ENCODE results near the gene YEATS4.

YEATS4 gene

DNA sequence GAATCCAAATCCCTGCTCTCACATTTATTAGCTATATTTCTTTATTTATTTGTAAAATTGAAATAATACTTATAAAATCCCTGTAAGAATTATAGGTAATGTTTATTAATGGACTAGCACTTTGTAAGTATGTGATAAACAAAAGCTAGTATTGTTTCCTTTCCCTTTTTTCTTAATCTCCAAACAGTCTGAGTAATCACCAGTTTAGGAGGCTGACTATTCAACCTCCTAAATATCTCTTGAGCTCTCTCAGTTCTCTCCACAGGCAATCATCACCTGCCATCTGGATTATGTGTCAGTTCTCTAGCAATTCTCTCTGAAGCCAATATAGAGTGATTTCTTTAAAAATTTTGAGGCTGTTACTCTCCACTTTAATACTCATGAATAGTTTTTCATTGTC lies 20.6 kb upstream of the YEATS4 start:
- no peak for DNase-seq

DNA sequence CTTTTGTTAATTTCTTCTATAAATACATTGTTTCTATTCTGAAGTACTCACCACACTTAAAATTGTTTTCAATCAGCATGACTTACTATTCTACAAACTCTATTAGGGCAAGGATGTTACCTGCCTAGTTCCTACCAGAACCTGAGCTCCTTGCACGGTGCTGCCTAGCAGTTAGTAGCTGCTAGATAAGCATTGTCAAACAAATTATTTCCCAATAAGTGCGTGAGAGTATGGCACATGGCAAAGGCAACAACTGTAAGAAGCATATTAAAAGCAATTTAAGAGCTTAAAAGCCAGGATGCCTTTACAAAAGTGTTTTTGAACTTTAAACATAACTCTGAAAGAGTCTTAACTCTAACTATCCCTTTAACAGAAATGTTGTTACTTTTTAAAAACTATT lies 19.5 kb upstream of the YEATS4 start:
- DNase-seq: no peak

DNA sequence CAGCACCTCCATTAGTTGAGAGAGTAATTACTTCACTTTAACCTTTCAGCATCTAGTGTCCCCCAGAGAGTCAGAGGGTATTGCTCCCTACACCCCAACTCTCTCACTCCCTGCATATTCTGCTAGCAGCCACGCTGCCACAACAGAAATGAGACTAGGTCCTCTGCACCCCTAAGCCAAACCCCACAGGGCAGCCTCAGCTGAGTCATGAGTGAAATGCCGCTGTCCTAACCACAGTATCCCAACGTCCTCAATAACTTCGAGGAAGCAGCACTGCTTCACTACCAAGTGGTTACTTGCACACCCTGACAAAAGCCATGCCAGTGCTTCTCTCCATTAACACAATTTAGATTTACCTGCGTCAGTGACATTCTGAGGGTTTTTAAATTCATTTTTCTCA lies 18.2 kb upstream of the YEATS4 start:
- no peak for DNase-seq

DNA sequence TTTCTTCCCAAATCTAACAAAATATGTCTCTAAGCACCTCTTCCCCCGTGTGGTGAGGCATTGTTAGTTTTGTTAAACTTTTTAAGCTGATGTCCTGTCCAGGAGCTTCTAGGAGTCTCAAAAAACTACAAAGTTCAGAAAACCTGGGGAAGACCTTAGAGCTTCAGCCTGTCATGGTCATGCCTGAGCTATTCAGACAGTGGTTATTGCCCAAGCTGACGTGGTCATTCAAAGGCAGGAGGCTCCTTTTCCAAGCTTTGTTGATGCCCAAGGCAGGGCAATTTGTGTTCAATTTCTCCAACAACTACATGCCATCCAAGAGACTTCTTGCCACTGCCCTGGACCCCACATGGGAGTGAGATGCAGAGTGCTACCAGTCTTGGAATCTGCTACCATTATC lies 17.1 kb upstream of the YEATS4 start:
- no peak for DNase-seq

DNA sequence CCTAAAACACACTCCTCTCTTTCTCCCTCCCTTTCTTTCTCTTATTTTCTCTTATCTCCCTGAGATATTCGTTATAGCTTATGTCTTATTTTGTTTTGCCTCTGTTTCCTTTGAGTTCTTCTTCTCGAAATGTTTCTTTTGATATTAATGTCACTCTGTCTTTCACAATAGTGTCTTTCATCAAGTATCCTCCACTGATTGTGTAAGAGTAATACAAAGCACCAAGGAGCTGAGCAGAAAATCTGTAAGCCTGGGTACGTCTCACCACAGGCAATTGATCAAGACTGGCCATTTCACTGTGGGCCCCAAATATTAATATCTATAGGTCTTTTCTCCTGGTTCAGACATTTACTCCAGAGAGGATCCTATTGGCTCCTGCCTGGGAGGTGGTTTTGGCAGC lies 16.2 kb upstream of the YEATS4 start:
- DNase-seq: no peak

DNA sequence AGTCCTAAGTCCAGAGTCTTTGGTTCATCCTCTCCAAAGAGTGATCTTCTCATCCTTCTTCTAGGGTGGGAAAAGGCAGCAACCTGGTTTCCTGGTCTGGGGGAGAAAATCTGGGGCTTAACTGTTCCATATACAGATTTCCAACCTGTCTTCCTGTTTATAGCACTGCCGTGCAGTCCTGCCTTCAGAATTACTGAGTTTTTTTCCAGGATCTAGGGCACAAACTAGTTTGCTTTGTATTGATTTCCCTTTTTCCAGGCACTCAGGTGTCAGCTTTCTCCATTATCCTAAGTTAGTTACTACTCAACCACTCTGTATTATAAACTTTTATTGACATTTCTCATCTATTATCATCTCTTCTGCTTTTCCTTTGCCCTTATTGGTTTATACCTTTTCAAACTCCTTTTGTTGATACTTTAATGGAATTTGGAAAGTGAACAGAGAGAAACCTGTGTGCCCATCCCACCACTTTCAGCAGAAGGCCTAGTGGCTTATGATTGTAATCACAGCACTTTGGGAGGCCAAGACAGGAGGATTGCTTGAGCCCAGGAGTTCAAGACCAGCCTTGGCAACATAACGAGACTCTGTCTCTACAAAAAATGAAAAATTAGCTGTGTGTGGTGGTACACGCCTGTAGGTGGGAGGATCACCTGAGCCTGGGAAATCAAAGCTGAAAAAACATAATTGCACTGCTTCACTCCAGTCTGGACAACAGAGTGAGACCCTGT lies 15.5 kb upstream of the YEATS4 start:
- DNase-seq: no peak

DNA sequence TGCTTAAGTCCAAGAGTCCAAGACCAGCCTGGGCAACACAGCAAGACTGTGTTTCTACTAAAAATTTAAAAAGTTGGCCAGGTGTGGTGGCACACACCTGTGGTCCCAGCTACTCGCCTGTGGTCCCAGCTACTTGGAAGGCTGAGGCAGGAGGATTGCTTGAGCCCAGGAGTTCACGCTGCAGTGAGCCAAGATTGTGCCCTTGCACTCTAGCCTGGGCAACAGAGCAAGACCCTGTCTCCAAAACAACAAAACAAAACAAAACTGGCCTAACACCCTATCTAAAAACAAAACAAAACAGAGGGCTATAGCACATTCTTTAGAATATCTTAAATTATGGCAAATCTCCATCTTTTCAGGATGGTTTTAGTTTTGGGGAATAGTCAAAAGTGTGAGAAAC lies 14.5 kb upstream of the YEATS4 start:
- no peak for DNase-seq

DNA sequence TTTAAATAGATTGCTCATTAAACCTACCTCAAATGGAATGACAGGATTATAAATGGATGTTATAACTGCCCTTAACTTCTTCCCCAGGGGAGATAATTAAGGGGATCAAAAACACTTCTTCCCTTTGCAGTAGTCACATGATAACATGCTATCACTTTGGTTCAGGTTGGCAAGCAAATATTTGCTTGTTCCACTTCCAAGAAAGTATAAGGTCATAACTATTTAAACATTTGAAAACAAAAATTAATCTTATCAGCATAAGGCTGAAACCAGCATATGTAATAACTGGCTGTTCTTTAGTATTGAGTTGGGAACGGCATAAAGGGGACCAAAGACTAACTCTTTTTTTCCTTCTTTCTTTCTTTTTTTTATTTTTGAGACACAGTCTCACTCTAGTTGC lies 13.8 kb upstream of the YEATS4 start:
- DNase-seq: no peak

DNA sequence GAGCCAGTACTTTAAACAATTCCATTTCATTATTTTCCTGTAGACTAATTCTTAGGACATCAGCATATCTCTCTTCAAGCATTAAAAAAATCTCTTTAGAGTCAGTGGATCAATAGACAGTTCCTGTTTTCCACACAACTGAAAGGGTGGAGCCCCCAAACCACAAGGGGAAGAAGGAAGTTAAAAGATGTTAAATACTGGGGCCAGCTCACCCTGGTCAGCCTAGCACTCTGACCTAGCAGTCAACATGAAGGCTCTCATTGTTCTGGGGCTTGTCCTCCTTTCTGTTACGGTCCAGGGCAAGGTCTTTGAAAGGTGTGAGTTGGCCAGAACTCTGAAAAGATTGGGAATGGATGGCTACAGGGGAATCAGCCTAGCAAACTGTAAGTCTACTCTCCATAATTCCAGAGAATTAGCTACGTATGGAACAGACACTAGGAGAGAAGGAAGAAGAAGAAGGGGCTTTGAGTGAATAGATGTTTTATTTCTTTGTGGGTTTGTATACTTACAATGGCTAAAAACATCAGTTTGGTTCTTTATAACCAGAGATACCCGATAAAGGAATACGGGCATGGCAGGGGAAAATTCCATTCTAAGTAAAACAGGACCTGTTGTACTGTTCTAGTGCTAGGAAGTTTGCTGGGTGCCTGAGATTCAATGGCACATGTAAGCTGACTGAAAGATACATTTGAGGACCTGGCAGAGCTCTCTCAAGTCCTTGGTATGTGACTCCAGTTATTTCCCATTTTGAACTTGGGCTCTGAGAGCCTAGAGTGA lies 11.2 kb upstream of the YEATS4 start, which contains the start of gene LYZ:
Gene LYZ (plus strand): TSS at position 220 of the 777 bp plus-strand sequence. CDS start 28 bp downstream, at position 248.
- DNase-seq: no peak

DNA sequence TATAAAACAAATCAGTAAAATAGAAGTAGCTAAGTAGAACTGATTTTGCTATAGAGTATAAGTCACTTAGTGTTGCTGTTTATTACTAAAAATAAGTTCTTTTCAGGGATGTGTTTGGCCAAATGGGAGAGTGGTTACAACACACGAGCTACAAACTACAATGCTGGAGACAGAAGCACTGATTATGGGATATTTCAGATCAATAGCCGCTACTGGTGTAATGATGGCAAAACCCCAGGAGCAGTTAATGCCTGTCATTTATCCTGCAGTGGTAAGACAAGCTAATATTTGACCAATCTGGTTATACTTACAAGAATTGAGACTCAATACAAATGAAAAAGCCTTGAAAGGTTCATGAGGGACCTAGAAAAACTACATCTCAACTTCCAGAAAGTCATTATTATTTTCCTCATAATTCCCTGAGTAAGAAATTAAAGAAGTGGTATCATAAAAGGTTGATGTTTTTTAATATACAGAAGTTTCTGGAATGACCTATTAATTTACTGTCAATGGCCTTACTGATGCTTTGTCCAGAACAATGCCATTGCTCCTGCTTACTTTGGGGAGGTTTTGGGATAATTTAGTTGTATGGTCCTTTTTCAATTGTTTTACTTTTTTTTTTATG lies 9.4 kb upstream of the YEATS4 start:
- DNase-seq: no peak

DNA sequence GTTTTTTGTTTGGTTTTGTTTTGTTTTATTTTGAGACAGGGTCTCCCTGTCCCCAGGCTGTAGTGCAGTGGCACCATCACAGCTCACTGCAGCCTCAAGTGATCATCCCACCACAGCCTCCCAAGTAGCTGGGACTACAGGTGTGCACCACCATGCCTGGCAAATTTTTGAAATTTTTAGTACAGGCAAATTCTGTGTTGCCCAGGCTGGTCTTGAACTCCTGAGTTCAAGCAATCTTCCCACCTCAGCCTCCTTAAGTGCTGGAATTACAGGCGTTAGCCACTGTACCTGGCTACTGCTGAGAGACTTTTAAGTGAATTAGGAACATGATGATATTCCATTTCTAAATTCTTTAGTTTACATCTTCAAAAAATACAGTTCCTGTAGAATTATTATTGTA lies 8.8 kb upstream of the YEATS4 start:
- DNase-seq: no peak

DNA sequence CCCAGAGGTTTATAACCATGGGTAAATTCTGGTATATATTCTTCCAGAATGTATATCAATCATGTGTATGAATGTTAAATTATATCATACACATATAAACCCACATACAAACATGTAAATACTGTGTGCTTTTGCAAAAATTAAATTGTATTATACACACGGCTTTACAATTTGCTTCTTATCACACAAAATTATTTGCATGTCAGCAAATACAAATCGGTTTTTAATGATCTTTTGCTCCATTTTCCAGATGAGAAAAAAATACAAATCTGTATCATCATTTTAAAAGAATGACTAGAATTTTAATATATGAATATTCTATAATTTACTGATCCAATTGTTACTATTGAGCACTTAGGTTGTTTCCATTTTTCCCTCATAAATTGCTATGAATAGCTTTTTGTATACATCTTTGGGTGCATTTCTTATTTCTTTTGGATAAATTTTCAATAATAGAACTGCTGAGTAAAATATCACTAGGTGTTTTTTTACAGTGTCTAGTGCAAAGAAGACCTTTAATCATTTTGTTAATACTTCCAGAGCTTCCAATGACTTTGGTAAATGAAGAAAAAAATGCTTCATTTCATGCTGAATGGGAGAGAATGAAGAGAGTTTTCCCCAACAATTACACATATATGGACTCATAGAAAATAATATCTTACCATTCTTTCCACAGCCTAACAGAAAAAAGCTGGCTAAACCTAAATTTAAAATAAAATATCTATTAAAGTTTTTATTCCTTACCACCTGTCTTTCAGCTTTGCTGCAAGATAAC lies 7.9 kb upstream of the YEATS4 start:
- DNase-seq: no peak

DNA sequence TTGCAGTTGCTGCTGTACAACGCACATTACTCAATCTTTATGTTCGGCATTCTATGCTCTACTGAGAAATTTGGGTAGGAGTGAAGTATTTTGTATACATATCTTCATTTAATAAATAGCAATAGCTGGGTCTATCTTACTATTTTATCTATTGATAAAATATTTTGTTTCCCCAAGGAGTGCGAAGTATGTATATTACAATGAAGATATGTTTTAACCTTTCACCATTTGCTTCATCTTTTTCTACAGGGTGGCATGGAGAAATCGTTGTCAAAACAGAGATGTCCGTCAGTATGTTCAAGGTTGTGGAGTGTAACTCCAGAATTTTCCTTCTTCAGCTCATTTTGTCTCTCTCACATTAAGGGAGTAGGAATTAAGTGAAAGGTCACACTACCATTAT lies 6.6 kb upstream of the YEATS4 start:
- no peak for DNase-seq

DNA sequence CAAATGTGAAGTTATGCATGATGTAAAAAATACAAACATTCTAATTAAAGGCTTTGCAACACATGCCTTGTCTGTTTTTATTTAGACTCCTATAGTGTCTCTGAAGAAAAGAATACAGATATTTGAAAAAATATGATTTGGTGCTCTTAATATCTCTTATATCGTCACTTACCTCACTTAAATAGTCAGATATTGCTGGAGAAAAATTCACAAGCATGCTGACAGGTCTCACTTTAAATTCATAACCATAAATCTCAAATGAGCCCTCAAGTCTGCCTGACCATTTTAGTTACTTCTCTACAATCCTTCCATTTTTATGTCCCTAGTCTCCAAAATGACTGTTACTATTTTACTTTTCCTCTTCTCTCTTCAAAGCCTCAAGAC lies 5.4 kb upstream of the YEATS4 start:
- DNase-seq: no peak

DNA sequence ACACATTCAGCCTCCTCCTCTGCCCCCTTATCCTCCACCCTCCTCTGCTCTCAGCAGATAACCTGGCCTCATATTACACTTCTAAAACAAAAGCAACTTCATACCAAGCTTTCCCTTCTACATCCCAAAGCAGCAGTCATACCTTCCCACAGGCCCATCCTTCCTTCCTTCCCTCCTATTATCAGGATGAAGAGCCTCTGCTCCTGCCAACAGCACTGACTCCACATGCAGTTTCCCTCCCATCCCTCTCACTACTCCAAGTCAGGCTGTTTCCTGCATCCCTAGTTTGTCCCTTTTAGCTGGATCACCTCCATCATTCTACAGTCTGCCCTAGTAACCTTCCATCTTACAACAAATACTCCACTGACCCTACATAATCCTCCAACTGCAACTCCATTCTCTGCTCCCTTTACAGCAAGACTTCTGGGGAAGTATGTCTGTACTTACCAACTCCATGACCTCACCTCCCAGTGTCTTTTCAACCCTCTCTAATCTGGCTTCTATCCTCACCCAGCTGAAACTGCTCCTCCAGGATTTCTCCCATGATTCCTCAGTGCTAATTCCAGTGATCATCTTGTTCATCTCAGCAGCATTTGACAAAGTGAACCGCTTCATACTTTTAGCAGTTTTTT lies 4.9 kb upstream of the YEATS4 start:
- DNase-seq: no peak

DNA sequence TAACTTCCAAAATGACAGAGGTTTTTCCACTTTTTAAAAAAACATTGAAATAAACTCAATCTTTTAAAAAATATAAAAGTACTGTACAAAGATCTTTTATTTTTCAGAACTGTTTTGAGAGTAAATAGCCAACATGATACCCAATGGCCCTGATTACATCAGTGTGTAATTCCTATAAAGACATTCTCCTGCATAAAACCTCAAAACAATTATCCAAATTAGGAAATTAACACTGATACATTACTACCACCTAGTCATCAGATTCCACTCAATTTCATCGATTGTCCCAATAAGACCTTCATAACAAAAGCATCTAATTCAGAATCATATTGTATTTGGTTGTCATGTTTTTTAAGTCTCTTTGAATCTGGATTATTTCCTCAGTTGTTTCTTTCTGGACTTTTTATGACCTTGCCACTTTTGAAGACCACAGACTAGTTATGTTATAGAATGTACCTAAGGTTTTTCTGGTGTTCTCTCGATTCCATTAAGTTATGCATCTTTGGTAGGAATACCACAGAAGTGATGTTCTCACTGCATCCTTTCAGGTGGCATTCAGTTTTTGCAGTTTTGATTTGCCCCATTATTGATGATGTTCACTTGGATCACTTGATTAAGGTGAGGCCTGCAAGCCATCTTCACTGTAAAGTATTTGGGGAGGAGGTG lies 4.0 kb upstream of the YEATS4 start:
- DNase-seq: no peak

DNA sequence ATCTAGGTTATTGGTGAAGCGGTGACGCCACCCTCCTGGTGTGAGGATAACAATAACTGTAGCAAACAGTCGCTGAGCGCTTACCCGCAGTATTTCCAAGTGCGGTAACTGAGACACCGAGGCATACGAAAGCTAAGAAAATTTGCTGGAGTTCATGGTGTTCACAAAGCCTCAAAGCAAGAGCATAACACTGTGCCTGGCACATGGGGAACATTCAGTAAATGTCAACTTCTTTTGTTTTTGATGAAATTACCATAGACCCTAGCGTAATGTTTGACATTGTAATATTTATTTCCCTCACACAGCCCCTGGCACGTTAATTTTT lies 767 bp downstream of the YEATS4 start:
- no peak for DNase-seq

DNA sequence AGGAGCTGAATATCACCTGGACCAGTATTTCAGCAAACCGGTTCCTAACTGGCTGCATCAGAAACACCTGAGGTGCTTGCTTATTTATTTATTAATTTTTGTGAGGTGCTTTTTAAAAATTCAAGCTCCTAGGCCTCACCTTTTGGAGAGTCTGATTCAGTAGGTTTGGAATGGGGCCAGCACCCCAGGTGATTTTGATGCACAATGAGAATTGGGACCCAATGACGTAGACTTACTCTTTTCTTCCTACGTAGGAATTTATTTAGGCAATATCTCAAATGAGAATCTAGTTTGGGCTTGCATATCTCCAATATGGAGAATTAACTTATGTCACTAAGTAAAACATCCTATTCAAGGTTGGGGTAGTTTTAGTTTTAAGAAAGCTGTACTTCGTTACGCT lies 7.3 kb downstream of the YEATS4 start:
- no peak for DNase-seq

DNA sequence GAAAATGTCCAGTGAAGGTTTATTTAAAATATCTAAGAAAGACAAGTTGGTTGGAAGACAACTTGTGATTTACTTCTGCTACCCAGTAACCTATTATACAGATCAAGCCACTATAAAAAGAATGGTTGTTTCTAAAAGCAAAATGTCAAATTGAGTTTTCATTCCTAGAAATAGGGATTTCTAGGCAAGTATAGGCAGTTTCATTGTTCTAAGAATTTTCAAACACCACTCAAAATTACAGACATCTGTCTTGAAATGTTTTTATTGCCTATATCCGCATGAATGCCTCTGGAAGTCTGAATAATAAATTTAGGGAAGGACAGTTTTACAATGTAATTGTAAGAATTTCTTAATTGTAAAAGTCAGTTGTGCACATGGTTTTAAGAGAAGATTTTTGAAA lies 8.6 kb downstream of the YEATS4 start:
- DNase-seq: no peak

DNA sequence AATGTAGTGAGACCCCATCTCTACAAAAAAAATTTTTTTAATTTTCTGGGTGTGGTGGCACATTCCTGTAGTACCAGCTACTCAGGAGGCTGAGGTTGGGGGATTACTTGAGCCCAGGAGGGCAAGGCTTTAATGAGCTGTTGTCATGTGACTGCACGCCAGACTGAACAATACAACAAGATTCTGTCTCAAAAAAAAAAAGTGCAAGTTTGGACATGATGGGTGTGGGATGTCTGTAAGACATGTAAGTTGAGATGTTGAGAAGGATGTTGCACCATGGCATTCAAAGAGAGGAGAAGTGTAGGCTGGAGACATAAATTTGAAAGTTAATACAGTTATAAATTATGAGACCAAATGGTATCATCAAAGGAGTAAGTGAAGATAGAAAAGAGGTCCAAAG lies 23.5 kb downstream of the YEATS4 start:
- no peak for DNase-seq

DNA sequence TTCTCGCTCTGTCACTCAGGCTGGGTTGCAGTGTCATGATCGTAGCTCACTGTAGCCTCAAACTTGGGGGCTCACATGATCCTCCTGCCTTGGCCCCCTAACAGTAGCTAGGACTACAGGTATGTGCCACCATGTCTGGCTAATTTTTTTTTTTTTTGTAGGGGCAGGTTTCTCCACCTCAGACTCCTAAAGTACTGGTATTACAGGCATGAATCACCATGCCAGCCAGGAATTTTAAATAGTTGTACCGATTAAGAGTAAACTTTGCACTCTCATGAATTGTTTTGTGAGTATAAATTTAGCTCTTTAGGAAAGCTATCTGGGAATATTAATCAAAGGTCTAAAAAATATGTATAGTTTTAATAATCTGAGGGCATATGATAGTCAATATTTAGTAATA lies 25.5 kb downstream of the YEATS4 start:
- DNase-seq: no peak

DNA sequence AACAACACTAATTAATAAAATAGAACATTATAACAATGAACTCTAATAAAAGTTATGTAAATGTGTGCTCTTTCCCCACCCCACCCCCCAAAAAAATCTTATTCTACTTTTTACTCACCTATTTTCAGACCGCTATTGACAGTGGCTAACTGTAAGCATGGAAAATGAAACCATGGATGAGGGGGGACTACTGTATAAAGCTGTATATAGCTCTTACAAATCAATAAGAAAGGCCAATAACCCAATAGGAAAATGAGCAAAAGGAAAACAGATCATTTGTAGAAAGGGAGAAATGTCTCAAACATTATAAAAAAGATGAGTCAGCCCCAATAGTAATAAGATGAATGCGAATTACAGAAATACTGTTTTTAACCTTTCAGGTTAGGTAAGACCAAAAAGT lies 27.4 kb downstream of the YEATS4 start:
- no peak for DNase-seq

Measured in right kidney (tissue), 1 donor.